HAP-1 (cell line): ENCODE data around the gene CRTC1.

Source experiments
- DNase-seq, 2 experiments: peaks; one replicate each; pipeline ENCODE4 v3.0.0-alpha.2; 2016 to 2020; ENCODE audit warnings: low spot score in 2 of 2
- H3K27me3 ChIP-seq: fragments of 250-450 bp; sonication (Bioruptor Pico); 2 replicates; pipeline ENCODE4 v1.5.1; 2020; ENCODE audit warnings: low read depth, mild to moderate bottlenecking, moderate library complexity
- H3K36me3 ChIP-seq: fragments of 250-450 bp; sonication (Bioruptor Pico); replicated peaks from 2 replicates; pipeline ENCODE4 v1.5.1; 2020; ENCODE audit warnings: mild to moderate bottlenecking
- H3K4me1 ChIP-seq: fragments of 250-450 bp; sonication (Bioruptor Pico); 2 replicates; pipeline ENCODE4 v1.5.1; 2020; ENCODE audit warnings: mild to moderate bottlenecking
- H3K4me3 ChIP-seq: fragments of 250-450 bp; sonication (Bioruptor Pico); 2 replicates; pipeline ENCODE4 v1.5.1; 2020; ENCODE audit warnings: mild to moderate bottlenecking, moderate library complexity
- H3K9me3 ChIP-seq: fragments of 250-450 bp; sonication (Bioruptor Pico); 2 replicates; pipeline ENCODE4 v1.5.1; 2020; ENCODE audit warnings: mild to moderate bottlenecking, moderate library complexity
- in situ Hi-C: fragments of 300-500 bp; cut with MboI; formaldehyde crosslinking; loops from 3 replicates; pipeline ENCODE4 v1.14.3; 2020; ENCODE audit warnings: low sequenced_read_pairs, inconsistent platforms, mixed read lengths

CRTC1 gene

DNA sequence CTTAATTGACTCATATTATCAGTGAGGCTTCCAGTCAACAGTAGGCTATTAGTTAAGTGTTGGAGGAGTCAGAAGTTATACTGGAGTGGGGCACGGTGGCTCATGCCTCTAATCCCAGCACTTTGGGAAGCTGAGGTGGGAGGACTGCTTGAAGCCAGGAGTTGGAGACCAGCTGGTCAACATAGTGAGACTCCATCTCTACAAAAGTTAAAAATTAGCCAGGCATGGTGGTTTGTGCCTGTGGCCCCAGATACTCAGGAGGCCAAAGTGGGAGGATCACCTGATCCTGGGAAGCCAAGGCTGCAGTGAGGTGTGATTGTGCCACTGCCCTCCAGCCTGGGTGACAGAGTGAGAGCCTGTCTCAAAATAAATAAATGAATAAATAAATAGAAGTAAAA is 54.5 kb downstream of the CRTC1 start:
- no peaks in the 10 kb centered on the region for H3K9me3 ChIP-seq
- no peak overlapping the region for H3K4me3 ChIP-seq
- H3K36me3 ChIP-seq, result no peaks in the 10 kb centered on the region
- no peaks in the 10 kb centered on the region; the same call in 1 of the 2 replicates for H3K4me1 ChIP-seq
- in situ Hi-C loops, result no loop called here
- H3K27me3 ChIP-seq, result no peaks in the 10 kb centered on the region
- DNase-seq, result no peak

DNA sequence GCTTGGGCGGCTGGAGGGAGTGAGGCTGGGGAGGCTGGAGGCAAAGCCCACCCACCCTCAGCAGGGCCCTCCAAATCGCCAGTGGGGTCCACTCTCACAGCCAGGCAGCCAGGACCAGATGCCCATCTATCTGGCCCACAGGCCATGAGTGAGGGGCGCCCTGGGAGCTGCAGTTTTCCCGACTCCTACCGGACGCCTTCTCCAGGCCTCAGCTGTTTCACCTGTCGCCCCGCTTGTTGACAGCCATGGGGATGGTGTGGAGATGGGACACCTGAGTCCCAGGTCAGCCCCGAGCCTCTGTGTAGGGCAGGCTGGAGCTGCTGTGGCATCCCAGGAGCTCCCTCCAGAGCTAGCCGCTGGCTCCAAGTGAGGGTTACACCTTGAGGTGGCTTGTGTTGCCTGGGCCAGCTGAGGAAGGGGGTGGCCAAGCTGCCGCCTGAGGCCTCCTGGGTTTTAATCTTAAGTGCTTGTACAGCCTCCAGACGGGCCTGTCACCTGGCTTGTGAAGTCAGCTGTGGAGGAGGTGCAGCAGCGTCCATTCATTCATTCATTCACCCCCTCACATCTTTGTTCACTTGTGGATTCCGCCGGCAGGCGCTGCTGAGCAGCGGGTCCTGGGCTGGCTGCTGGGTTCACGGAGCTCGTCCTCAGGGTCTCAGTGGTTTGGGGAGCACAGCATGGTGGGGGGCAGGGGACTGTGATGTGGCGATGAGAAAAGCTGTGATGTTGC is 55.6 kb downstream of the CRTC1 start:
- Histone ChIP-seq H3K27me3 (no peaks in the 10 kb centered on the region), H3K36me3 (no peaks in the 10 kb centered on the region), H3K4me3 (no peak overlapping the region), H3K4me1 (no peaks in the 10 kb centered on the region; the same call in 1 of the 2 replicates), H3K9me3 (no peaks in the 10 kb centered on the region)
- DNase-seq, result no peak
- in situ Hi-C loops, result no loop called here

DNA sequence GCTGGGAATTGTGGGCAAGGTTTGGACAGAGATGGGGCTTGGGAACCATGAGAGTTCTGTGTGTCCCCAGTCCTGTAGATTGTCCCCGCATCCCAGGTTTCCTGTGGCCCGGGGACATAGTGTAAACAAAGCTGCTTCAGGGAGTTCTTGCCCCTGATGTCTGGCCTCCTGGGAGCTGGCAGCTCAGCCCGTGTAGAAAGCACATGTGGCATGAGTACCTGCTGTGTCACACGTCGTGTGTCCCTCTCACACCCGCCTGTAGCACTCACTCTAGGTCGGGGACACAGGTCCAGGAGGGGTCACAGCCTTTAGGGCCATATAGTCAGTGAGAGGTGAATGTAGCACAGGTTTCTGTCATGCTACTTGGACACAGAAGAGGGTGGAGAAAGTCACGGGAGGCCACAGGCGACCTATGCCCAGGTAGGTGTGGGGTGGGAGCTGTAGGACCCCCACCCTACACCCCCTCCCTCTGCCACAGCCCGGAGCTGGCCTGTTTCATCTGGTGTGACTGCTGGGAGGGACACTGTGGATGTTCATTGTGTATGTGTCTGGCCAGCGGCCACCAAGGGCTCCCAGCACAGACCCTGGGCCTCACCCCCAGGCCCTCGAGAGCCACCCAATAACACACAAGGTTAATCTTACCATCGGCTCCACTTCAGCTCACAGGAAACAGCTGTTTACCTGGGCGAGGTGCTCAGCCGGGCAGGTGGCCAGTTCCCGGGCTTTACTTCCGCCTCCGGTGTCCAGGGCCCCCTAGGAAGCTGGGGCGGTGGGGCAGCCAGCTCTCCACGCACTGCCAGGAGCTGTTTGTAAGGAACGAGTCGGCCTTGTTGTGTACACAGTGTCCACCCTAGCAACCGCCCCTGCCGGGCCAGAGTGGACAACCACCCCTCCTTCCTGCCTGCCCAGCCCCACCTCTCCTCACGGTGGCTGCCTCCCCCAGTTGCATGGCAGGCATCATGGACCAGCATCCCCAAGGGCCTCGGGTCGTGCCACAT is 57.9 kb downstream of the CRTC1 start:
- in situ Hi-C loops, result no loop called here
- H3K27me3 ChIP-seq, result no peaks in the 10 kb centered on the region
- no peaks in the 10 kb centered on the region for H3K36me3 ChIP-seq
- H3K4me3 ChIP-seq, result no peak overlapping the region
- no peaks in the 10 kb centered on the region for H3K9me3 ChIP-seq
- no peaks in the 10 kb centered on the region; the same call in 1 of the 2 replicates for H3K4me1 ChIP-seq
- no peak for DNase-seq

DNA sequence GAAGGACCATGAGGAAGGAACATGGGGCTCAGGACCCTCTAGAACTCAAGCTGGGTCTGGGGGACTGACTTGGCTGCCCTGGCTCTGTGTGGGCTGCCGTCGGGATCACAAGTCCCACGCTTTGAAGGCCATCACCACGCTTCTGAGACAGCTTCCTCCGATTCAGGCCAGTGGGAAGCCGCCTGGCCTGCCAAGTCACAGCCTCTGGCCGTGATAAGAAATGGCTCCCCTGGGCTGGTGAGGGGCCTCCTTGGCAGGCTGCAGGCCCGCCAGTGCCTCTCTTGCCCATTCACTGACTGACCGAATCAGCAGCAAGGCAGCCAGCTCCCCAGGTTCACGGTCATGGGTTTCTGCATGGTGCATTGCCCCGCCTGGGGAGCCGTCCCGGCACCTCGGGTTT is 58.8 kb downstream of the CRTC1 start:
- in situ Hi-C loops, result no loop called here
- H3K36me3 ChIP-seq, result no peaks in the 10 kb centered on the region
- DNase-seq, result no peak
- no peak overlapping the region for H3K4me3 ChIP-seq
- no peaks in the 10 kb centered on the region for H3K9me3 ChIP-seq
- no peaks in the 10 kb centered on the region for H3K27me3 ChIP-seq
- H3K4me1 ChIP-seq, result no peaks in the 10 kb centered on the region; the same call in 1 of the 2 replicates

DNA sequence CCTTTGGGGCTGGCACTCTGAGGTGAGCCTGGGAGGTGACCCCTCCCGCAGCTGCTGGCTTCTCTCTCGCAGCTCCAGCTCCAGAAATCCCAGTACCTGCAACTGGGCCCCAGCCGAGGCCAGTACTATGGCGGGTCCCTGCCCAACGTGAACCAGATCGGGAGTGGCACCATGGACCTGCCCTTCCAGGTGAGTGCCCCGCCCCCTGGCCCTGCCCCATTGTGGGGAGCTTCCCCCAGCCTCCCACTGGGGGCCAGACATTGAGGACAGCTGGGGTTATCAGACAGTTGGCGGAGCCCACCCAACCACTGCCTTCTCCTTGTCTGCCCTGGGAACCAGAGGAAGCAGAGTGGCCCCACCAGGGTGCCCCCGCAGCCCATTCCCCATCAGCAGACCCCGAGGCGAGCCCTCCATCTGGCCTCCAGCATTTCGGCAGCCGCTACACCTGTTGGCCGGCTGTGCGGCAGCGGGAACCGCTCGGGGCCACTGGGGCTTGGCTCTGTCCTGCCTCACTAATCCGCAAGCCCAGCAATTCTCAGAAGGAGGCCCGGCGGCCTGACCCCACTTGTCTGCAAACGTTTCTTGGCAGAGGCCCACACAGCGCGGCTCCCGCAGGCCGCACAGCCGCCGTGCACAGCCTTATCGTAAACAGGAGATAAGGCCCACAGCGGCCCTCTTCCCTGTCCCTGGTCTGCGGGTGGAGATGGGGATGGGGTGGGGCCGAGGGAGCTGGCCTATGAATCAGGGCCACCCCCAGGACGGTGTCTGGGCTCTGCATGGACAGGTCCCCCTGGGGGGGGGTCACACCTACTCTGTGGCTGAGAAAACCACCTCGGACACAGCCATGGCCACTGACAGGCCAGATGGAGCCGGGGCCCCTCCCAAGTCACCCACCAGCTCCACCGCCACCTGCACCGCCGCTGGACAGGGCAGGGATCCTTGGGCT is 59.6 kb downstream of the CRTC1 start:
- H3K4me3 ChIP-seq, result no peak overlapping the region
- in situ Hi-C loops, result no loop called here
- H3K27me3 ChIP-seq, result no peaks in the 10 kb centered on the region
- DNase-seq, result no peak
- no peaks in the 10 kb centered on the region for H3K9me3 ChIP-seq
- H3K4me1 ChIP-seq, result no peaks in the 10 kb centered on the region
- H3K36me3 ChIP-seq, result no peaks in the 10 kb centered on the region

DNA sequence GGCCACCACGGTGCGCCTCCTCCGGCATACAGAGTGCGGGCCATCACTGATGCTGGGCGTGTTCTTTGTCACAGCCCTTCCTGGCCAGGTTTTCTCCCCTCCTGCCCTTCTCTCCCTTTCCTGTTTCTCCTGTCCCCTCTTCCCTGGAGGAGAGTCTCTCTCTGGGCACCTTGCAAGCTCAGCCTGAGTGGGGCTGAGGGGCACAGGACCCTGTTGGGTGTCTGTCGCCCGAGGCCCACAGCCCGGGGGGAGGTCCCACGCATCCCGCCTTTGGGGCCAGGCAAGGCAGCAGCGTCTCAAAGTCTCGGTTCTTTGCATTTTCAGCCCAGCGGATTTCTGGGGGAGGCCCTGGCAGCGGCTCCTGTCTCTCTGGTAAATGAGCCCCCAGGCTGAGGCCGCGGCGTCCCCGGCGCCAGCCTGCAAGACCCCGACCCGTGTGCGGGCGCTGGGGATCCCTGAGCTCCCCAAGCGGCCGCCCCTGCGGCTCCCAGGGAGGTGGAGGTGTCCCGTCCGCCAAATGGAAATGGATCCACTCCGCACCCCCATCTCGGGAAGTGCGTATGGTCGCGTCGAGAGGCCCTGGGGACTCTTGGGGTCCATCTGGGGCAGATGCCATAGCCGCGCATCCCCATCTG is 60.4 kb downstream of the CRTC1 start:
- Histone ChIP-seq H3K36me3 (no peaks in the 10 kb centered on the region), H3K4me3 (no peak overlapping the region), H3K27me3 (no peaks in the 10 kb centered on the region), H3K9me3 (no peaks in the 10 kb centered on the region), H3K4me1 (no peaks in the 10 kb centered on the region)
- DNase-seq, result no peak
- in situ Hi-C loops, result no loop called here

DNA sequence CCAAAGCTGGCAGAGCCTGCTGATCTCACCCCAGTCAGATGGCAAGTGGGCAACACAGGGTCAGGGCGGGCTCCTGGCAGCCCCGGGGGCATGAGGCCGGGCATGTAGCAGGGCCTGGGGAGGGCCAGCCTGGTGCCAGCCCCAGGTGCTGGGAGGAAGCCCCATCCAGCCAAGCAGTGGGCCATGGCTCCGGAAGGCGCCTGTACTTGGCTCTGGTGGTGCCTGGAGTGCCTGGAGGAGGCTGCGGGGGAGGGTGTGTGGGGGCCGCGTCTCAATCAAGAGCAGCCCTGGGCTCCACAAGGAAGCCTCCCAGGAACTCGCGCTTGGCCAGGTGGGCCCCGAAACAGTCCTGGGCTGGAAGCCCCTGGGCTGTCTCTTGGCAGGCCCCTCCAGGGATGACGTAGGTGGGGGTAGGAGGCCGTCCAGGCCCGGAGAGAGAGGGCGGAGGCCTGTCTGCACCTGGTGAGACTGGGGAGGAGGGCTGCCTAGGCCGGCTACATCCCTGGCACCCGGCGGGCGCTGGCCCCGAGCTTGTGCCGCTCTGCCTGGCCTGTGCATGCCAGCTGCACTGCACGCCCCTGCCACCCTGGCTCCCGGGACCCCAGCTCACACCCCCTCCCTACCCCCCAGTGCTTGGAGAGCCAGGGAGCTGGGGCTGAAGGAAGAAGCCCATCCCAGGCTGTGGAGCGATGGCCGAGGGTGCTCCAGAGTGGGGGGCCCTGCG is 61.7 kb downstream of the CRTC1 start:
- Histone ChIP-seq H3K36me3 (no peaks in the 10 kb centered on the region), H3K27me3 (no peaks in the 10 kb centered on the region), H3K9me3 (no peaks in the 10 kb centered on the region), H3K4me1 (no peaks in the 10 kb centered on the region), H3K4me3 (no peak overlapping the region)
- in situ Hi-C loops, result no loop called here
- no peak for DNase-seq

DNA sequence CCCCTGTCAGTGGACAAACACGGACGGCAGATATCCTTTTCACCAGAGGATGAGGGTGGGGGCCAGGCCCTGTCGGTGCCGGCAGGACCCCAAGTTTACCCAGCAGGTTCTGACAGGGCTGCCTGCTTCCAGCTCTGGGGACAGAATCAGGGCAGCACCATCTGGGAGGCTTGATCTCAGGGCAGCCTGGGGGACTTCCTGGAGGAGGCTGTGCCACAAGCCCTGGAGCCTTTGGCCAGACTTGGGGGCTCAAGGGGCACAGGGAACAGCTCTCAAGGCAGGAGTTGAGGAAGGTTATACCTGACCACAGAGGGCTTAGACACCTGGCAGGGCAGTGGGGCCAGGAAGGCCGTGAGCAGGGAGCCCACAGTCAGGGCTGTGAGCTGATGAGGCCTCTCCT is 62.5 kb downstream of the CRTC1 start:
- Histone ChIP-seq H3K36me3 (no peaks in the 10 kb centered on the region), H3K27me3 (no peaks in the 10 kb centered on the region), H3K9me3 (no peaks in the 10 kb centered on the region), H3K4me1 (no peaks in the 10 kb centered on the region), H3K4me3 (no peak overlapping the region)
- no peak for DNase-seq
- in situ Hi-C loops, result no loop called here

DNA sequence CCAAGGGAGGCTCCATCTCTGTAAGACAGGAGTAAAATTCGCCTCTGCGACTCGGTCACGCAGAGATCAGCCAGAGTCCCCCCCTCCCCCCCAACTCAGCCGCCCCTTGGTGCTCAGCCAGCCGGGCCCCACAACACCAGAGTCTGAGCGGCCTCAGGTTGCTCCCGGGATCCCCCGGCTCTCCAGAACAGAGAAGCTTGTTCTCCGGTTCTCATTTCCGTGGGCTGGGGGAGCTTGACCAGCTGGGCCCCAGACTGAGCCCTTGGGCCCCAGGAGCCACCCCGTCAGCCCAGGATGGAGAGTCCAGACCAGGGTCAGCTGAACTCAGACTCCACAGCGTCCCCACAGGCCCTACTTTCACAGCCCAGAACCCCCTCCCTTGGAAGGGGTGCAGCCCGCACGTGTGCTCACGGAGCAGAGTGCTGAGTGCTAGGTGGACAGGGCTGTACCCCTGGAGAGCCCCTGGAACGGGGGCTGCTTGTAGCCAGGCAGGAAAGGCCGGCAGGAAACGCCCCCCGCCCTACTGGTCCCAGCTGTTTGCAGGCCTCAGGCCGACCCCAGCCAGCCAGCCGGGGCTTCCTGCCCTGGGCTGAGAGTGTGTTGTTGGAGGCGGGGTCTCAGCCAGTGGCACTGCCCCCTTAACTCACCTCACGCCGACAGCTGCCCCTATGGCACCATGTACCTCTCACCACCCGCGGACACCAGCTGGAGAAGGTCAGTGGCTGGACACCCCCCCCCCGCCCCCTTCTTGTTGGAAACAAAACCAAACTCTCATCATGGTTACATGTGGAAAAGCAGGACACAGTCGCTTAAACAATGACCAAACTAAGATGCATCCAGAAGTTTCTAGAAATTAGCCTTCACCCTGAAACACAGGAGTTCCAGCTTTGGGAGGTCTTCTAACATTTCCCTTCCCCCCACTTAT is 63.2 kb downstream of the CRTC1 start:
- Histone ChIP-seq H3K9me3 (no peaks in the 10 kb centered on the region), H3K4me1 (no peaks in the 10 kb centered on the region), H3K27me3 (no peaks in the 10 kb centered on the region), H3K36me3 (no peaks in the 10 kb centered on the region), H3K4me3 (no peak overlapping the region)
- in situ Hi-C loops, result no loop called here
- DNase-seq, result no peak

DNA sequence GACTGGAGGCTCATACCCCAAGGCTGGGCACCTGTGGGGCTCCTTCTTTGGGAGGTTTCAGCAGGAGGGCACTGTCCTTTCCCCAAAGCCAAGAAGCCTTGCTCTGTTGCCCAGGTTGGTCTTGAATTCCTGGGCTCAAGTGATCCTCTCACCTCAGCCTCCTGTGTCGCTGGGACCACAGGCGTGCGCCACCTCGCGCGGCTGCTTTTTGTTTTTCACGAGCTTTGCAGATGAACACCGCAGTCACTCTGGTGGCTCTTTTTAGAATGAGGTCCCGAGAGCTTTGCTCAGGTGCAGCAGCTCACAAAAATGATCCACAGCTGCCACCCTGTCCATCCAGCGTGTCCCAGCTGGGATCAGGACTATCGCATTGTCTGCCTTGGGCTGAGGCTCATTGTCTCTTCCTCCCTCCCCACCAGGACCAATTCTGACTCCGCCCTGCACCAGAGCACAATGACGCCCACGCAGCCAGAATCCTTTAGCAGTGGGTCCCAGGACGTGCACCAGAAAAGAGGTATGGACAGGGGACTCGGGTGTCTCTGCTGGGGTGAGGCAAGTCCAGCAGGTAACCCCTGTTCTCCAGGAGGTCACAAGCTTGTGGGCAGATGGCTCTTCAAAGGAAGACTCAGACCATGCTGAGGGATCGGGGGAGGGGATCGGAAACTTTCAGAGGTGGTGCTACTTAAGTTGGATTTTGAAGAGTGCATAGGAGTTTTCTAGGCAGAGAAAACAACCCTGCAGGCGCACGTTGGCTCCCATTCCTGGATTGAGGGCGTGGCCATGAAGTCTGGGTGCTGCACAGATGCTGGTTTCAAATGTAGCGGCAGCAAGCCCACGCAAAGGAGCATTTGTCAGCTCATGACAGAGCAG is 66.1 kb downstream of the CRTC1 start:
- H3K4me3 ChIP-seq, result no peak overlapping the region
- H3K36me3 ChIP-seq, result no peaks in the 10 kb centered on the region
- no peaks in the 10 kb centered on the region for H3K27me3 ChIP-seq
- no peaks in the 10 kb centered on the region for H3K9me3 ChIP-seq
- in situ Hi-C loops, result no loop called here
- DNase-seq, result peak in 1 of 2 experiments; percentile 38
- no peaks in the 10 kb centered on the region for H3K4me1 ChIP-seq

DNA sequence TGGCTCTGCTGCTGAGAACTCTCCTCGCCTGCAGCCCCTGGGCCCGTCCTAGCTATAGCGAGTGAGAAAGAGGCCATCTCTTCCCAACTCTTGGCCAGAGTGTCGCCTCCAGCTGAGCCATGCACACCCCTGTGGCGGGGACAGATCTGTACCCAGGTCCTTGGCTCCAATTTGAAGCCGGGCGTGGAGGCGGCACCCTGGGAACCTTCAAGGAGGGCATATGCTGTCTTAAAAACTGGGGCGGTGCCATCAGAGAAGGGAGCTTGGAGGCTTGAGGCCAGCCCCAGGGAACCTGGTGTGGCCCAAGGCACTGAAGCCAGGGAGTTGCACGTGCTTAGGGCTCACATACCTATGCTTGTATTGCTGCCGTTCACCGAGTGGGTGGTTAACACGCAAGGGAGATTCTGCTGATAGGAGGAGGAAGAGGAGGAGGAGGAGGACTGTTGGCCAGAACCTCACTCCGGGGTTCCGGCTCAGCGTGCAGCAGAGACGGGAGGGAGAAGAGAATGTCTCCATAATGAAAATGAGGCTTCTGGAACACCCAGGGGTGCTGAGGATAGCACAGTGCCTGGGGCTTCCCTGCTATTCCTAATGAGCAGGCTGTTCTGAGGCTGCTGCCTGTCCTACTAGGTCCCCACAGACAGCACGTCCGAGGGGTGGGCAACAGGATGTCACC is 67.0 kb downstream of the CRTC1 start:
- Histone ChIP-seq H3K27me3 (no peaks in the 10 kb centered on the region), H3K9me3 (no peaks in the 10 kb centered on the region), H3K36me3 (no peaks in the 10 kb centered on the region), H3K4me3 (no peak overlapping the region), H3K4me1 (no peaks in the 10 kb centered on the region)
- DNase-seq, result no peak
- in situ Hi-C loops, result no loop called here
